Activated T-helper 1 cell treated with anti-CD3 and anti-CD28 coated beads, Interleukin-2, amount 50 U/mL, for 16 hours (primary cell): ENCODE measurements around the gene MAT2B.
"Not testable (repeated sequence)": the region's sequence is repeated elsewhere in the genome, so short reads cannot be mapped to it uniquely, and the experiment has no call there.

ENCODE experiments used
- DNase-seq, 2 donors: peaks; one replicate each; pipeline ENCODE4 v3.0.0-alpha.2; 2020; ENCODE audit warnings: low read depth in 1 of 2, low spot score in 1 of 2

MAT2B gene

DNA sequence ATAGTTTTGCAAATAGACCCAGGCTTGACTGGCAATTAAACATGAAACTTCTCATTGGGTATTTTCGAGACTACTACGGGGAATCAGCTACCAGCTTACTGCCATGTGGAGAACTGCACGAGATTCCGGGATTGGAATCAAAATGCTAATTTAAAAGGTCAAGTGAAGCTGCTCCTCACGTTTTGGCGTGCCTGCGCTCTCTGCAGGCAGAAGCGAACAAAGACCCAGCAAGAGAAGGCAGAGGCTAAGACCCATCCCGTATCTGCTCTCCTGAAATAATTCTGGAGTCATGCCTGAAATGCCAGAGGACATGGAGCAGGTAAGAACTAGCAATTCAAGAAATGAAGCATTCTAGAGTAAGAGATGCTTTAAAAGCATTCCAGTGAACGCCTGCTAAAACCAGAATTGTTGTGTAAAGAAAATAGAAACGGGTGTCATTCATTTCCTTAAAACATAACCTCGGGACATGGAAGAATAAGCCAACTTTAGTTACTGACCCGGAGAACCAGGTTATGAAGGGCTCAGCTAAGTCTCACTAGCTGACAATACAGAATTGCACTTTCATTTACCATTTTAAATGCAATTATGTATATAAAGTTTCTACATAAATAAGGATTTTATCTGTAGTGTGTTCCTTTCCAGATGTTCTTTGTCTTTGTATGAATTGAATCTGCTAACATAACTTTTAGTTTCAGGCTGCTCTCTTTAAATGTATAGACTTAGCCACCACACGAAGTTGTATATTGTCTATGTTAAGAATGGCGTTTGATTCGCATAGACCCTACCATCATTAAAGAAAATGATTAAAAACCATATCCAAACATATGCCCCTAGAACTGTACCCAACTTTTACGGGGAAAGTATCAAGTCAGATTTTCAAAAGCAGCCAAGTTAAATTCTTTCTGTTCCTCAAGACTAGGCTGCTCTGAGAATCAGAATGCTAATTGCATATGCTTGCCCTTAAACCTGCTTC lies 2.0 kb upstream of the MAT2B start:
- no peak for DNase-seq

DNA sequence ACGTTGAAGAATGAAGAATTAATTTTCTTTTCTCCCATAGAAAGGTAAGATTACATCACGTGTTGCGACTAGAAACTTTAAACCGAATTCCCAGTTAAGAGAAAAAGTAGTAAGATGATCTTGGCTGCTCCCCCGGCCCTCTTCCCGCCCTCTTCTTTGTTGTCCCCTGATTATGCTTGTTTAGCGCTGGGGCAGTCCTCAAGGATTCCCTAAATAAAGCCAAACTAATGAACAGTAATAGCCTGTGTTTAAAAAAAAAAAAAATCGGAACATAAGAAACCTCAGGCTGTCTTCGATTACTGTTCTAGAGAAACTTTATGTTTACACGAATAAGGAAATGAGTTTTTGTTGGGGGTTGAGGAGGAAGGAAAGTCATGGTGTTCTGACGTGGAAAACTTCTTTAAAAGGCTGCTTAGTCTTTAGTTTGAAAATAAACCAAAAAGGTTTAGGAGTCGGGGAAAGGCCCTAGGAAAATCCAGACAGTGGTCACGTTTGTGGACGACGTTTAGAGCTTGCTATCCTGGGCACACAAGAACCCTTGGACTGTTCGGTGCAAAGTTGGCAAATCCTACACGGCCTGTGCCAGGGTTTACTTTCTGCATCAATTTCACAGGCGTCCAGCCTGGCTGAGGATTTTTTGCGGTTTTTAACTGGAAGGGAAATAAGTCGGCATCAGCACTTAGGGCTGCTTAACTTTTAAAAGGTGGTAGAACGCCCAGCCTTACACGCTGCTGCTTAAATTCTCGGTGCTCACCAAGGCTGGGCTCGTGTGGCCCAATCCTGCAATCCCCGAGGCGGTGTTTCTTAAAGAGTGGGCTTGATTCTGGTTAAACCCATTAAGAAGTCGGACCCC lies 1.1 kb upstream of the MAT2B start:
- peak in 1 of 2 donors; percentile 26 for DNase-seq

DNA sequence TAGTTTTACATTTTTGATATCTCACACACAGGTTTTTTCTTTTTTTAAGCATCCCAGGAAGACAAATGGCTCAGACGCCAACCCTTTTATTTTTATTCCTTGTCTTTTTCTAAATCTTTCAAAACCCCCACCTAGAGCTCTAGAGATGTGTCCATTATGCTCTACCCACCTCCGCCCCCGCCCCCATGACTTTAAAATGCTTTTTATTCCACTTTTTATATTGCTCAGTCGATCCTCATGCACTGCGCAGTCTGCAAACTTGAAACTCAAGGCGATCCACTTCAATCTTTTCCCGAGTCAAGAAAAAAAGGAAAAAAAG lies 411 bp upstream of the MAT2B start:
- no peak for DNase-seq

DNA sequence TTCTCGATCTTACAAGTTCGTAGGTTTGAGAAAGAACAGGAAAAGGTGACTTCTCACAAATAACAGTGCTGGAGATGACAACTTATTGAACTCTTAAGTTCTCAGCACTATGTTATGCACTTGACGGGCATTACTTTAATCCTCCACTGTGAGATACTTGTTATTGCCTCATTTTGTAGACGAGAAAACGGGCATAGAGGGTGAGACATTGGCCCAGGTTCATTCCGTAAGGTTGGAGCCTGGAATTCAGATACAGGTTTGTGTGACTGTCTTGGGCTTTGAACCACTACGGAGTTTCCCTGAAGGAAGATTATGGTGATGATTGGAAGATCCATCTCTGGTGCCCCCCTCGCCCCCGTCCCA lies 657 bp downstream of the MAT2B start:
- DNase-seq = no peak

DNA sequence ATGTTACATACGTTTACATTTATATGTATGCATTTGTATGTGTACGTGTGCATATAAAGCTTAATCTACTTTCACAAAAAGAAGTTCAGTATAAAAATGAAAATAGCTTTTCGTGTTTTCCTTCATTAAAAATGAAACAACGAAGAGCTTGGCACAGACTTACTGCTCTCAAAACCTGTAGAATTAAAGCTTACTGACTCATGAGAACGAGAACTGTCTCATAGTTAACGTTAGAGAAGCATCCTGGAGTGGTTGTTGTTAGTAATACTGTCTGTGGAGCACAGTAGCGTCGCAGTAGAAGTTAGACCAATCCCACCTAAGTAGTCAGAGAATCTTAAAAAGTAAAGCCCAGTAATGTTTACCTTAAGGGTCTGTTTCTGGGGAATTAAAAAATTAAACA lies 1.3 kb downstream of the MAT2B start:
- DNase-seq = no peak

DNA sequence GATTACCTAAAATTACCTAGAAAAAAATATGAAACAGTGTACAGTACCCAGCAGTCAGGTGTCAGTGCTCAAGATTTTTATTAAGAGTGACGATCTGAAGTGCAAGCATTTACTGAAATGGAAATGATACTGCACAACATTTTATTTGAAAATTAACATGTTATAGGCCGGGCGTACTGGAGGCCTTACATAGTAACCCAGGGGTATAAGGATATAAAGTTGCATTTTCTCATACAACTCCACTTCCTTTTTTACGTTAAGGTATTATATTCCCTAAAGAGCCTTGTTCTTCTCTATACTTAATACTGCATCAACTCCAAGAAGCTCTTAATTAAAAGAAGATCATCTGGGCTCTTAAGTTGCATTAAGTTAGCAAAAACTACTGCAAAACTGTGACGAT lies 3.3 kb downstream of the MAT2B start:
- DNase-seq = no peak

DNA sequence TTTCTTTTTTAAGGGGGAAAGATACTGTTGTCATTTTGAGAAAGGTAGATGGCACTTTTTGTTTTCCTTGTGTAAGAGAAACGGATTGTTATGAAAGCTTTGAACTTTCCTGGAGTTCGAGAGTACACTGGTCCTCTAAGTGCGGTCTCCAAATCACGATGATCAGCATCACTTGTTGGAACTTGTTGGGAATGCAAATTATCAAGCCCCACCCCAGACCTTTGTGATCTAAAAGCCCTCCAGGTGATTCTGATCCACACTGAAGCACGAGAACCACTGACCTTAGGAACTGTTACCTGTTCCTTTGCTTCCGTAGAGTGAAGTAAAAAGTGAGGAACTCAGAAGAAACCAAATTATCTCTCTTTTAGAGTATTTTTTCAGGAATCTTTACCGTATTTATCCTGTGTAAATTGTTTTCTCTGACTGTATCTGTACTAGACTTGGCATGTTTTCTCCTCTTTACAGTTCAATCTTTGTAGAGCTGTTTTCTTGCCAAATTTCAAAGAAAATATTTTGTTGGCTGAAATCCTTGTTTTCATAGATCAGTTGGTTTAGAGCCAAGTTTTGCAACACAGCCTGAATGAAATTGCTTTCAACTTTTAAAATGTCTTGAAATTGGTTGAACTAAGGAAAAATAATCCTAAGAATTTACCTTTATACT lies 4.0 kb downstream of the MAT2B start:
- DNase-seq = no peak

DNA sequence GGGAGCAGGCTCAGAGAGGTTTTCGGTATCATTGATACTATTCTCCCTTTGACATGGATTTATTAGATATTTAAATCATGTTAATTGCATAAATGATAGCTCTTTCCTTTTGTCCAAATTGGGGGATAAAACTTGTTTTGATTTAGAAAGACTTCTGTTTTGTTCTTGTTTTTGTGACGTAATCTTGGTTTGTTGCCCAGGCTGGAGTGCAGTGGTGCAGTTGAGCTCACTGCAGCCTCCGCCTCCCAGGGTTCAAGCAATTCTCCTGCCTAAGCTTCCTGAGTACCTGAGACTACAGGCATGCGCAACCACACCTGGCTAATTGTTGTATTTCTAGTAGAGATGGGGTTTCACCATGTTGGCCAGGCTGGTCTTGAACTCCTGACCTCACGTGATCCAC lies 7.1 kb downstream of the MAT2B start:
- DNase-seq = no peak

DNA sequence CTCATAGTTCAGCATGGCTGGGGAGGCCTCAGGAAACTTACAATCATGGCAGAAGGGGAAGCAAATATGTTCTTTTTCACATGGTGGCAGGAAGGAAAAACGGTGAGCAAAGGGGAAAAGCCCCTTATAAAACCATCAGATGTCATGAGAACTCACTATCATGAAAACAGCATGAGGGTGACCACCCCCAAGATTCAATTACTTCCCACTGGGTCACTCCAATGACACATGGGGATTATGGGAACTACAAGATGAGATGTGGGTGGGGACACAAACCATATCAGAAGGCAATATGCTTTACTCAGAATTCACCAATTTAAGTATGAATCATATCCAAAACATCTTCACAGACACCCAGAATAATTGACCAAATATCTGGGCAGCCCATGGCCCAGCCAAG lies 19.7 kb downstream of the MAT2B start:
- no peak for DNase-seq

DNA sequence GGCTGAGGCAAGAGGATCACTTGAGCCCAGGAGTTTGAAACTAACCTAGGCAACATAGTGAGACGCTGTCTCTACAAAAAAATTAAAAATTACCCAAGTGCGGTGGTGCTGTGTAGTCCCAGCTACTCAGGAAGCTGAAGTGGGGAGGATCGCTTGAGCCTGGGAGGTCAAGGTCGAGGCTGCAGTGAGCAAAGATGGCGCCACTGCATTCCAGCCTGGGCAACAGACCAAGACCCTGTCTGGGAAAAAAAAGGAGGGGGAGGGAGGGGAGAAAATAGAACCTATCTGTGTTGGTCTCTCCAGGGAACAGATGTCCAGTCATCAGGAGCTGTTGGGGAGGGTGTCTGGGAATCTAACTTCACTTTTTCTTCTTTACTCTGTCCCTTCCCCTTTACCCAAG lies 24.3 kb downstream of the MAT2B start:
- DNase-seq = no peak

DNA sequence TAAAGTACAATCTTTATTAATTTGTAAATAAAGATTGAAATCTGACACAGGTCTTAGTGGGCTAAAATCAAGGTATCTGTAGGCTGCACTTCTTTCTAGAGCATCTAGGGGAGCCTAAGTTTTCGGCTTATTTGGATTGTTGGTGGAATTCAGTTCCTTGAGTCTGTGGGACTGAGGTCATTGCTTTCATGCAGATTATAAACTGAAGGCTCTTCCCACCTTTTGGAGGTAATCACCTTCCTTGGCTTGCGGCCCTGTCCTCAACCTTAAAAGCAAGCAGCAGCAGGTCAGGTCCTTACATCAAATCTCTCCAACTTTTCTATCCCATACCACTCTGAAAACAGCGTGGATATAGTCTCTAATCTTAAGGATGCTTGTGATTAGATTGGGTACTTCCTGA lies 25.9 kb downstream of the MAT2B start:
- no peak for DNase-seq

DNA sequence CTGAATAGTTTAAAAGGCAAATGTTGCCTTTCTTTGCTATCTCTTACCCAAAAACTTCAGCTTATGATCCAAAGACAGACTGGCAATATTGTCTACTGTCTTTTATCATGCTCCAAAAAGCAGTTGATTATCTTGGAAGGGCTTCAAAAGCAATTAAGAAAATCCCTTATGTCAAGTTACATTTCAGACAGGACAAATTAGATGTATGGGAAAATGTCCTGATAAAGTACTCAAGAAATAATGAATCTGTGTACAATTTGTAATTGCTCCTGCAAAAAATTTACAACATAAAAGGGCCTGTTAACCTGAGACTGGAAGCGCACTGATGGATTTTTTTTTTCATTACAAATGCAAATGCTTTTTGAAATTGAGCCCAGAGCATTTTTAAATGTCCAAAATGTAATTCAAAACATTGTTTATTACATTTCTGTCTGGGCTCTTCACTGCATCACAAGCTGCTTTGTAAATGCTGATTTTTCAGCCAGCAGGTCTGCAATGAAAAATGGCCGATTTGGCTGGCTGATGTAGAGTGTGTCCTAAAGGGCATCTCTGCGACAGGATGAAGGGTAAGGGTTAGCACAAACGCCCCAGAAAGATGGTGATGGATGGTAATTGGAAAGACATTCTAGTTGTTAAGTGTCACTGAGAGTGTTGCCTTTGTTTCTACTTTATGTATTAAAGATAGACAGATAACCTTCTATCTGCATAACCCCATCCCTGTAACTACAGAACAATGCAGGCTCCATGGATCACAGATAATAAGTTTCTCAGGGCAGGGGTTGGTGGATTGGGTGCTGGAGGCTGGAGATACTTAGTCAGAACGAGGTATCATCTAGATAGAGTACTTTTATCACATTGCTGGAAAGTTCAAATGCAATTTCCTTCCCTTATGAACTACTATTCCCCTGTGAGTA lies 27.0 kb downstream of the MAT2B start:
- DNase-seq = no peak

DNA sequence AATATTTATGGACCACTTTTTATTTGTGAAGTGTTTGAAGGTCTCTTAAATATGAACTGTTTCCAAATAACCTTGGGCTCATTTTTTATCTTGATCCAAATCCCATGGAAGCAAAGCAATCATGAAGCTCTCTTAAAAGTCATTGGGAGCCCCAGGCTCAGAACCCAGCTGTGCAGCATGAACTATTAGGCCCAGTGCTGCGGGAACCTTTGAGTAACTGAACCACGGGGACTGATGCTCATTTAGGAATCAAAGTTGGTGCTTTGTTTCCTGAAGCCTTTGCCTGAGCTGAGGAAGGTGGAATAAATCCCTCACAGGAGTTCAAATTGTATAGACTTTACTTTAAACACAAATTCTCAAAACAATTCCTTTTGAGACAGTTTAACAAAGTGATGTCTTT lies 27.8 kb downstream of the MAT2B start:
- DNase-seq = no peak

DNA sequence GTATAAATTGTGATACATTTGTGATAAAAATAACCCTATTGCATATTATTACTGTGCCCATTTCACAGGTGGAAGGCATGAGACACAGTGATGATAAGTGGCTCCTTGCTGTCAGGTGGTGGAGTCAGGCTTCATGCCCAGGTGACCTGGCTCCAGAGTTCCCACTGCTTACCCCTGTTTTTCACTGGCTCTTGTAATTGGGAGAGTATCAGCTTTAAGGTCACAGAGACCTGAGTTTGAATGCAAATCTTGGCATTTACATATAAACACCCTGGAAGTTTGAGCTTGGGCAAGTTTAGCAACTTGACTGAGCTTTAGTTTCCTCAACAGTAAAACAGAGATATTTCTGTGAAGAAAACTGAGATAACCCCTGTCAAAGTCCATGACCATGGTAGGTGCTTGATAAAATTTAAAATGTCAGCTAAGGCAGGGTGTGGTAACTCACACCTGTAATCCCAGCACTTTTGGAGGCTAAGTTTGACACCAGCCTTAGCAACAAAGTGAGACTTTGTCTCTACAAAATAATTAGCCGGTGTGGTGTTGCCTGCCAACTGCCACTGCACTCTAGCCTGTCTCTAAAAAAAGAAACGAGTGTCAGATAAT lies 29.2 kb downstream of the MAT2B start:
- DNase-seq = no peak

DNA sequence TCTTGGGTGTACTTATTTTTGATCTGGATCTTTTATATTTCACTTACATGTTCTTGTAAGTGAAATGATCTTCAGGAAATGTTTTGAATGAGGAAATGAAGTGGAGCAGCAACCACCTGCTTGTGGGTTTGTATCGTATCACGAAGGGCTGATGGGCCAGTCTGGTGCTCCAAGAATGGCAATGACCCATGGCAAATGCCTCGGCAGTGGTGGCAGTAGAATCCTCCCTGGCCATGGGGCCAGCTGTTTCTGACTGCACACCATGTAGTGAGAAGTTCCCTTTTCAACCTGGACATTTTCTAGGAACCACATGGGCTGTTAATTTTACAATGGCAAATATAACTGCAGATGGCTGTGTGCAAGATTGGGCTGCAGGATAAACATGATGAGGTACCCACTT lies 29.9 kb downstream of the MAT2B start:
- DNase-seq = no peak

DNA sequence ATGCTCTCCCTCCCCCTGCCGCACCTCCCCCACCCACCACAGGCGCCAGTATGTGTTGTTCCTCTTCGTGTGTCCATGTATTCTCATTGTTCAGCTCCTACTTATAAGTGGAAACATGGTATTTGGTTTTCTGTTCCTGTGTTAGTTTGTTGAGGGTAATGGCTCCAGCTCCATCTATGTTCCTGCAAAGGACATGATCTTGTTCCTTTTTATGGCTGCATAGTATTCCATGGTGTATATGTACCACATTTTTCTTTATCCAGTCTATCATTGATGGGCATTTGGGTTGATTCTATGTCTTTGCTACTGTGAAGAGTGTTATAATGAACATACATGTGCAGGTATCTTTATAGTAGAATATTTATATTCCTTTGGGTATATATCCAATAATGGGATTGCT lies 31.0 kb downstream of the MAT2B start:
- not testable (repeated sequence) for DNase-seq

DNA sequence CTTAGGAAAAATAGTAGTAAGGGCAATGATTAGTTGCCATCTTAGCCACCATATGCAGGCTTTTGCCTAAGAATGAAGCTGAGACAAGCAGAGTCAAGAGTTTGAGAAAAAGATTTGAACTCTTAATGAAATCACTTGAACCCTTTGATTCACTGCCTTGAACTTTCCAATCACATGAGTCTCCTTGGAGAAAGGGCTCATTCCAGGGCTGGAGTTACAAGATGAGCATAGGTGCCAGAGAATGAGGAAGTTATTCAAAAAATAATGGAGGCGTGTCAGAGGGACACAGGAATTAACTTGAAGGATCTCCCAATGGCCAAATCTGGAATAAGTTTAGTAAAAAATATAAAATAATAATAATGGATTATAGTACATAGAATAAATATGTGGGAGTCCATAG lies 35.3 kb downstream of the MAT2B start:
- no peak for DNase-seq

DNA sequence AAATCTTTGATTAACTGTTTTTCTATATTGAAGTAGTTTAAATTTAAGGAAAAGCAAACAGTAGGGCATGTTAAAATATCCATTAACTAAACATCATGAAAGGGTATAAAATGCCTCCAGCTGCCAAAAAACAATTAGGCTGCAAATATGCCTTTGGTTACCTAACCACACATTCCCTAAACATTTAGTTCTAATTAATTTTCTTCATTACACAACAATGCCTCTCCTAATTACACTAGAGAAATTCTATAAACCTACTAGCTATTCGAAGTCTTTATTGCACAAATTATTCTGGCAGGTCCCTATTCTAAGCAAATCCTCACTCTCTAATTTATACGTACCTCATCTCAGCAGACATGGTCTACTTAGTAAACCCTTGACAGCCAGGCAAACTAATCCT lies 37.4 kb downstream of the MAT2B start:
- no peak for DNase-seq

DNA sequence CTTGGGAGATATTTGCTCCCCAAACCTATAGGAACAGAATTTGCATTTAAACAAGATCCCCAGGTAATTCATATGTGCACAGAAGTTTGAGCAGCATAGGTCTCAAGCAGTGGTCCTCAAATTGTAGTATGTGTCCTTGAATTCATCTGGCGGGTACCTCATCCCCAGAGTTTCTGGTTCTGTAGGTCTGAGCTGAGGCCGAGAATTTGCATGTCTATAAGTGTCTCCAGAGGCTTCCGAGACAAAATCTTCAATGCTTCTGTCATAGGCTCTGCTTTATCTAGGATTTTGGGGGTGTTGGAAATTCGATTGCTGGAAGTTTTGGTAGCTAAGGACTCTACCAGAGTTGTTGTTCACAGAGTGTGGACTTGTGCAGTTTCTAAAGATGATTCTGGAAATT lies 38.6 kb downstream of the MAT2B start:
- DNase-seq = no peak

DNA sequence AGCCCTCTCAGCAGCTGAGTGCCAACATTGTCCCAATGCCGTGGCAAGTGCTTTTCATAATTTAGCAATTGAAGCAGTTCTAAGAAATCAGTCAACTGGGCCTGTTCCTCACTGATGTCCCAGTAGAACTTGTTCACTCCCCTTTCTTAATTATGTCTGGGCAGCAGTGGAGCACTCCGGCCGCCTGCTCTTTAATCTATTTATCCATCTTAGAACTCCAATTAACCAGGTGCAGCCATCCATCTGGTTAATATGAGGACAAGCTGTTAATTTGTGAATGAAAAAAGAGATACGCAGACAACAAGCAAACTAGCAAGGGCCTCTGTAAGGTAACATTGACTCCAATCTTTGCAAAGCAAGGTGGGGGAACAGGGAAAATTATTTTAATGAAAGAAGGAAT lies 39.4 kb downstream of the MAT2B start:
- DNase-seq = no peak

DNA sequence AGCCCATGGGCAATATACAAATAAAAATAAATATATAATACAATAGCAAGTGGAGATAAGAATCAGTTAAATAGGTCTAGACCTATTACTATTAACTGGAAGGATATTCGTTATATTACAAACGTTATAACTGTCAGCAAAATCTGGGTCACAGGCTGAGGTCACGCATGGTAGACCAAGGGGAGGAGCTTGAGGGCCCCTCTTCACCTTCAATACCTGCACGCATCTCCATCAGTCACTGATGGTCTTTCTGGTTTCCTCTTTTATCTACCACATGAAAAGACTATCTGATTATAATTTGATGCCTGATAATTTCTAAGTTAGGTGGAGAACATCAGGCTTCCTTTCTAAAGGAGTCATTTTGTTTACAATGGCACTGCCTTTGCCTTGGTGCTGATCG lies 43.2 kb downstream of the MAT2B start:
- DNase-seq = no peak
